ENCODE results near the gene LACC1. TPM values are rescaled to one million over a fixed set of nuclear protein-coding genes. Genes with fewer than 3 reads are reported as not detected.
A peak's percentile ranks its signal among the peaks of the same experiment; 100 is the strongest.

The LACC1 gene
- total RNA-seq, 1 donor from 2014 or later, result 4.8 TPM

- H3K27me3 Mint-ChIP-seq (ENCODE audit: unreplicated experiment), result peaks cover 6% of the 10 kb centered on the region
- no peak for DNase-seq (ENCODE audit: low spot score)
- H3K4me1 Mint-ChIP-seq (ENCODE audit: unreplicated experiment), result peaks cover 21% of the 10 kb centered on the region
- no peak overlapping the region for H3K27ac Mint-ChIP-seq (ENCODE audit: unreplicated experiment)
- TF ChIP-seq CTCF (IDR thresholded peaks at IDR 0.05; ENCODE audit: unreplicated experiment), result no peak
- no peak overlapping the region for H3K4me3 Mint-ChIP-seq (ENCODE audit: unreplicated experiment)
- H3K36me3 Mint-ChIP-seq (ENCODE audit: low read depth, unreplicated experiment), result peaks cover 7% of the 10 kb centered on the region
- no peaks in the 10 kb centered on the region for H3K9me3 Mint-ChIP-seq (ENCODE audit: unreplicated experiment)
Measured at GRCh38 chr13:43876366-43876765, 3.3 kb upstream of the LACC1 start.

- H3K27me3 Mint-ChIP-seq (ENCODE audit: unreplicated experiment), result peaks cover 6% of the 10 kb centered on the region
- H3K27ac Mint-ChIP-seq (ENCODE audit: unreplicated experiment), result no peak overlapping the region
- H3K9me3 Mint-ChIP-seq (ENCODE audit: unreplicated experiment), result no peaks in the 10 kb centered on the region
- H3K4me1 Mint-ChIP-seq (ENCODE audit: unreplicated experiment), result peaks cover 21% of the 10 kb centered on the region
- peaks cover 7% of the 10 kb centered on the region for H3K36me3 Mint-ChIP-seq (ENCODE audit: low read depth, unreplicated experiment)
- TF ChIP-seq CTCF (IDR thresholded peaks at IDR 0.05; ENCODE audit: unreplicated experiment), result no peak
- DNase-seq (ENCODE audit: low spot score), result no peak
- H3K4me3 Mint-ChIP-seq (ENCODE audit: unreplicated experiment), result no peak overlapping the region
Measured at GRCh38 chr13:43877326-43877725, 2.4 kb upstream of the LACC1 start.

- Mint-ChIP-seq H3K27ac (ENCODE audit: unreplicated experiment) (no peak overlapping the region), H3K27me3 (ENCODE audit: unreplicated experiment) (peaks cover 6% of the 10 kb centered on the region), H3K36me3 (ENCODE audit: low read depth, unreplicated experiment) (peaks cover 7% of the 10 kb centered on the region), H3K4me1 (ENCODE audit: unreplicated experiment) (peaks cover 21% of the 10 kb centered on the region), H3K9me3 (ENCODE audit: unreplicated experiment) (no peaks in the 10 kb centered on the region), H3K4me3 (ENCODE audit: unreplicated experiment) (no peak overlapping the region)
- no peak for DNase-seq (ENCODE audit: low spot score)
- TF ChIP-seq CTCF (IDR thresholded peaks at IDR 0.05; ENCODE audit: unreplicated experiment), result no peak
Measured at GRCh38 chr13:43877766-43878165, 1.9 kb upstream of the LACC1 start.

GRCh38 chr13:43878892-43879754 is 581 bp upstream of the LACC1 start, which contains the start of gene CCDC122:
TSS of gene CCDC122 (minus strand) at chr13:43879740. CDS start at chr13:43869376, 10,364 bp downstream.
- H3K4me1 Mint-ChIP-seq (ENCODE audit: unreplicated experiment), result peaks cover 21% of the 10 kb centered on the region
- H3K4me3 Mint-ChIP-seq (ENCODE audit: unreplicated experiment), result peak within 1 kb of the TSS; percentile 90
- peaks cover 7% of the 10 kb centered on the region for H3K36me3 Mint-ChIP-seq (ENCODE audit: low read depth, unreplicated experiment)
- peak; percentile 81 for DNase-seq (ENCODE audit: low spot score)
- no peak for TF ChIP-seq CTCF (IDR thresholded peaks at IDR 0.05; ENCODE audit: unreplicated experiment)
- H3K27me3 Mint-ChIP-seq (ENCODE audit: unreplicated experiment), result peaks cover 6% of the 10 kb centered on the region
- H3K27ac Mint-ChIP-seq (ENCODE audit: unreplicated experiment), result peak within 1 kb of the TSS; percentile 92
- H3K9me3 Mint-ChIP-seq (ENCODE audit: unreplicated experiment), result no peaks in the 10 kb centered on the region

GRCh38 chr13:43880214-43880855 is 631 bp downstream of the LACC1 start:
- Mint-ChIP-seq H3K4me1 (ENCODE audit: unreplicated experiment) (peaks cover 21% of the 10 kb centered on the region), H3K9me3 (ENCODE audit: unreplicated experiment) (no peaks in the 10 kb centered on the region), H3K36me3 (ENCODE audit: low read depth, unreplicated experiment) (peaks cover 7% of the 10 kb centered on the region), H3K27ac (ENCODE audit: unreplicated experiment) (peak overlapping the region; percentile 86), H3K27me3 (ENCODE audit: unreplicated experiment) (peaks cover 6% of the 10 kb centered on the region), H3K4me3 (ENCODE audit: unreplicated experiment) (peak overlapping the region; percentile 90)
- no peak for TF ChIP-seq CTCF (IDR thresholded peaks at IDR 0.05; ENCODE audit: unreplicated experiment)
- DNase-seq (ENCODE audit: low spot score), result no peak

All from endothelial cell (in vitro differentiated cells).